Esophagus muscularis mucosa (tissue), 4 donors: Measurements from ENCODE around the gene DMRTB1. TPM values are rescaled to one million over a fixed set of nuclear protein-coding genes. Genes with fewer than 3 reads are reported as not detected.

Source experiments
- DNase-seq: peaks from one replicate; pipeline ENCODE4 v3.0.0-alpha.2; 2017; ENCODE audit errors: extremely low spot score
- H3K27ac ChIP-seq, 4 donors: fragments of 200-600 bp; sonication (generic); replicated peaks in 1 of 4; 1 replicate in 3 of 4; 2 replicates in 1 of 4; pipeline ENCODE4 v1.5.1; 2016 to 2019; ENCODE audit warnings: mild to moderate bottlenecking in 1 of 4
- H3K27me3 ChIP-seq, 4 donors: fragments of 200-600 bp; sonication (generic); one replicate each; pipeline versions ENCODE4 v1.5.1 to v1.6.0; 2016 to 2019
- H3K36me3 ChIP-seq, 4 donors: fragments of 200-600 bp; sonication (generic); one replicate each; pipeline ENCODE4 v1.5.1; 2016 to 2019
- H3K4me1 ChIP-seq, 4 donors: fragments of 200-600 bp; sonication (generic); one replicate each; pipeline ENCODE4 v1.5.1; 2016 to 2019
- H3K4me3 ChIP-seq, 4 donors: fragments of 200-600 bp; sonication (generic); 1 replicate in 2 of 4; 2 replicates in 2 of 4; pipeline ENCODE4 v1.5.1; 2016 to 2019; ENCODE audit warnings: mild to moderate bottlenecking in 4 of 4, moderate library complexity in 1 of 4
- H3K9me3 ChIP-seq, 4 donors: fragments of 200-600 bp; sonication (generic); 1 replicate in 3 of 4; 2 replicates in 1 of 4; pipeline ENCODE4 v1.5.1; 2016 to 2019
- EP300 ChIP-seq: sonication (generic); formaldehyde crosslinking; IDR thresholded peaks from one replicate; pipeline ENCODE4 v1.6.1; 2017; ENCODE audit warnings: antibody characterized with exemption
- POLR2A ChIP-seq: fragments of 450-650 bp; IDR thresholded peaks from one replicate; pipeline ENCODE4 v1.6.1; 2017; ENCODE audit warnings: antibody characterized with exemption, moderate library complexity, mild to moderate bottlenecking, low read depth
- POLR2AphosphoS5 ChIP-seq, 2 donors: sonication (generic); formaldehyde crosslinking; IDR thresholded peaks; one replicate each; pipeline ENCODE4 v1.6.1; 2017; ENCODE audit warnings: antibody characterized with exemption in 2 of 2
- WGBS: methylation state at CpG from one replicate; pipeline ENCODE4 v1.1.5; 2018; 5-methylcytosine and 5-hydroxymethylcytosine counted together
- intact Hi-C: fragments of 100-400 bp; cut with DNase I; formaldehyde crosslinking; loops from one replicate; pipeline ENCODE4 v1.15.1; 2023
- total RNA-seq, 4 donors: library from RNA; depleted of rRNA; stranded (reverse); fragments of >200 nt; gene quantifications; one replicate each; pipeline versions ENCODE4 v1.1.0 to v1.2.1, GENCODE V29; 2016
- TF ChIP-seq, protein P1 (sequence below), 3 experiments: fragments of 200-600 bp in 2 of 3; fragments of 450-650 bp in 1 of 3; sonication (generic) in 2 of 3; IDR thresholded peaks; one replicate each; pipeline ENCODE4 v1.5.1; 2017 to 2019; ENCODE audit warnings: antibody characterized with exemption in 3 of 3, mild to moderate bottlenecking in 2 of 3, moderate library complexity in 1 of 3

The DMRTB1 gene
- total RNA-seq, result not detected

DNA sequence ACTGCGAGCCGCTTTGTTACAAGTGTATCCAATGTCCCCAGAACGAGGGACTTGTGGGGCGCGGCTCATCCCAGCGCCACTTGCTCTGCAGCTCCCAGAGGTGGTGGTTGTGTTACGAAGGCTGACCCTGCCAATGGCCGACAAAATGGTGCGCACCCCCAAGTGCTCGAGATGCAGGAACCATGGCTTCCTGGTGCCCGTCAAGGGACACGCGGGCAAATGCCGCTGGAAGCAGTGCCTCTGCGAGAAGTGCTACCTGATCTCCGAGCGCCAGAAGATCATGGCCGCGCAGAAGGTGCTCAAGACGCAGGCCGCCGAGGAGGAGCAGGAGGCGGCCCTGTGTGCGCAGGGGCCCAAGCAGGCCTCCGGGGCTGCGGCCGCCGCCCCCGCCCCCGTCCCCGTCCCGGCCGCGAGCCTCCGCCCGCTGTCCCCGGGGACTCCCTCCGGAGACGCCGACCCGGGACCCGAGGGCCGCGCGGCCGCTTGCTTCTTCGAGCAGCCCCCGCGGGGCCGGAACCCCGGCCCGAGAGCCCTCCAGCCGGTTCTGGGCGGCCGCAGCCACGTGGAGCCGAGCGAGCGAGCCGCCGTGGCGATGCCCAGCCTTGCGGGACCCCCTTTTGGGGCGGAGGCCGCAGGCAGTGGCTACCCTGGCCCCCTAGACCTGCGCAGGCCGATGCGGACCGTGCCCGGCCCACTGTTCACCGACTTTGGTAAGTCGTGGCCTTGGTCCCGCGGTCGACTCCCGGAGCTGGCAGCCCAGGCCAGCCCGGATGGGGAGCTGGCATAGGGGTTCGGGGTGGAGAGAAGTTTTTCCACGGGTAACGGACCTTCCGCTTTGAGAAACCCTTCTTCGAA lies at the start of gene DMRTB1:
TSS of gene DMRTB1 (plus strand) at position 79 of the 855 bp plus-strand sequence. CDS start at position 134, 55 bp downstream.
- TF ChIP-seq, protein P1, sequence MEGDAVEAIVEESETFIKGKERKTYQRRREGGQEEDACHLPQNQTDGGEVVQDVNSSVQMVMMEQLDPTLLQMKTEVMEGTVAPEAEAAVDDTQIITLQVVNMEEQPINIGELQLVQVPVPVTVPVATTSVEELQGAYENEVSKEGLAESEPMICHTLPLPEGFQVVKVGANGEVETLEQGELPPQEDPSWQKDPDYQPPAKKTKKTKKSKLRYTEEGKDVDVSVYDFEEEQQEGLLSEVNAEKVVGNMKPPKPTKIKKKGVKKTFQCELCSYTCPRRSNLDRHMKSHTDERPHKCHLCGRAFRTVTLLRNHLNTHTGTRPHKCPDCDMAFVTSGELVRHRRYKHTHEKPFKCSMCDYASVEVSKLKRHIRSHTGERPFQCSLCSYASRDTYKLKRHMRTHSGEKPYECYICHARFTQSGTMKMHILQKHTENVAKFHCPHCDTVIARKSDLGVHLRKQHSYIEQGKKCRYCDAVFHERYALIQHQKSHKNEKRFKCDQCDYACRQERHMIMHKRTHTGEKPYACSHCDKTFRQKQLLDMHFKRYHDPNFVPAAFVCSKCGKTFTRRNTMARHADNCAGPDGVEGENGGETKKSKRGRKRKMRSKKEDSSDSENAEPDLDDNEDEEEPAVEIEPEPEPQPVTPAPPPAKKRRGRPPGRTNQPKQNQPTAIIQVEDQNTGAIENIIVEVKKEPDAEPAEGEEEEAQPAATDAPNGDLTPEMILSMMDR (IDR thresholded peaks at IDR 0.05), result no peak
- TF ChIP-seq EP300 (no peak), POLR2AphosphoS5 (IDR thresholded peaks at IDR 0.05) (no peak), POLR2A (no peak)
- no peaks in the 10 kb centered on the region for H3K36me3 ChIP-seq
- no peak within 1 kb of the TSS for H3K4me3 ChIP-seq
- no peak within 1 kb of the TSS for H3K27ac ChIP-seq
- no peaks in the 10 kb centered on the region for H3K4me1 ChIP-seq
- intact Hi-C loops, result no loop called here
- peaks cover 0 to 17% (median 0%) of the 10 kb centered on the region in 4 donors for H3K27me3 ChIP-seq
- H3K9me3 ChIP-seq, result no peaks in the 10 kb centered on the region
- DNase-seq, result no peak
- WGBS, result 89% methylated on average over 54 of the region's 82 CpGs

DNA sequence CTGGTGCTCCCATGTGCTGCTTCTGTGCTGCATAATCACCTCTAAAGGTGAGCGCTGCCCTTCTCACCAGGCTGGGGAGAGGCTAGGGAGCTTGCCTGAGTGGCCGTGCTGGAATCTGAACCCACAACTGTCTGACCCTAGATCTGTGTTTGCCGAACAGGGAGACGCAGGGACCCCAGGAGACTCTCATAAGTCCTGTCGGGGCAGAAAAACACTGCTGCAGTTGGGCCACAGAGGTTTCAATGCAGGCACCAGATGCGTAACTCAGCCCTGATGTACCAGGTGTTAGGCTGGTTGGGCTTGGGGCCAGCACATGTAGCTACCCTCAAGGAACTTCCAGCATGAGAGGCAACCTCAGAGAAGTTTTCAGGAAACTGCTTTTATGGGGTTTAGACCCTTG lies 49.5 kb upstream of the DMRTB1 start:
- H3K9me3 ChIP-seq, result no peaks in the 10 kb centered on the region
- no peak overlapping the region for H3K27ac ChIP-seq
- DNase-seq, result no peak
- peaks cover 0 to 43% (median 0%) of the 10 kb centered on the region in 4 donors for H3K27me3 ChIP-seq
- WGBS, result 89% methylated on average over 6 of the region's 6 CpGs
- H3K4me1 ChIP-seq, result no peaks in the 10 kb centered on the region
- intact Hi-C loops, result no loop called here
- H3K4me3 ChIP-seq, result no peak overlapping the region
- TF ChIP-seq POLR2A (no peak), EP300 (no peak), POLR2AphosphoS5 (IDR thresholded peaks at IDR 0.05) (no peak)
- TF ChIP-seq, protein P1 (IDR thresholded peaks at IDR 0.05), result no peak
- H3K36me3 ChIP-seq, result no peaks in the 10 kb centered on the region

DNA sequence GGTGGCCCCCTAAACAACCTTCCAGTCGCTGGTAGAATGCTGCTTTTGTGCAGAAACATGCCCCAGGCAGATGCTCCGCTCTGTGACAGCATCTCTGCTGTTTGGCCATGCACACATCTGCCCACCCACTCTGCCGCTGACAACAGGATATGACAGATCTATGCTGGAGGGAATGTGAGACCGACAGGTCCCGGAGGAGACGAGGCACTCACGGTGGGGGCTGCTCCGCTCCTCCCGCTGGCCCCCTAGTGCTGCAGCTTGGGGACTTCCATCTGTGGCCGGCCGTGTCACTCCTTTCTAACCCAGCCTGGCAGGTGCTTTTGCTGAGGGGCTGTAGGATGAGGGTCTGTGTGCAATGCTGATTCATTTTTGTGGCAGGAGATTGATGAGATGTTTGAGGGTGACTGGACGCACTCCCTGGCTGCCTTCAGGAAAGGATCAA lies 49.1 kb upstream of the DMRTB1 start:
- Histone ChIP-seq H3K27me3 (peaks cover 0 to 43% (median 0%) of the 10 kb centered on the region in 4 donors), H3K4me3 (no peak overlapping the region), H3K9me3 (no peaks in the 10 kb centered on the region), H3K36me3 (no peaks in the 10 kb centered on the region), H3K4me1 (no peaks in the 10 kb centered on the region), H3K27ac (no peak overlapping the region)
- 76% methylated on average over 8 of the region's 12 CpGs for WGBS
- no peak for DNase-seq
- no peak for TF ChIP-seq EP300
- TF ChIP-seq, protein P1 (IDR thresholded peaks at IDR 0.05), result no peak
- no peak for TF ChIP-seq POLR2AphosphoS5 (IDR thresholded peaks at IDR 0.05)
- TF ChIP-seq POLR2A, result no peak
- intact Hi-C loops, result no loop called here

DNA sequence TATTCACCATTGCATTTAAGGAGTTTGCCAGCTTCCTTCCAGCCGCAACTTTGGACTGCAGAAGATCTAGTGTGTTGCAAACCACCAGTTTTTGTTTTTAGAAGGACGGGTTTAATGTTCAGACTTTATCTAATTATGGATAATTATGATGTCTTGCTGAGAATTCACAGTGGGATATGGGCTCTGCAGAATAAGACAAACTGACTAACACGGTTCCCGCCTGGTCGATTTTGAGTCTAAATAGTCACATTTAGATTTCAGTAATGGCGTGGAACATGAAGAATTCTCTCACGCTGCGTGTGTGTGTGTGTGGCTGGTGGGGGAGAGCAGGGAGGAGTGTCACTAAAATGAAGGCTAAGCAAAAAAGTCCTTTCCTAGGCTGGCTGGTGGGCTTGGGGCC lies 48.5 kb upstream of the DMRTB1 start:
- intact Hi-C loops, result no loop called here
- DNase-seq, result no peak

More for the DNA sequence above, 48.5 kb upstream of the DMRTB1 start:
- H3K36me3 ChIP-seq, result no peaks in the 10 kb centered on the region
- WGBS, result 92% methylated on average over 8 of the region's 8 CpGs
- H3K27me3 ChIP-seq, result peaks cover 0 to 40% (median 0%) of the 10 kb centered on the region in 4 donors
- TF ChIP-seq POLR2A, result no peak
- no peak for TF ChIP-seq POLR2AphosphoS5 (IDR thresholded peaks at IDR 0.05)
- TF ChIP-seq EP300, result no peak
- TF ChIP-seq, protein P1 (IDR thresholded peaks at IDR 0.05), result no peak
- H3K9me3 ChIP-seq, result no peaks in the 10 kb centered on the region
- no peak overlapping the region for H3K27ac ChIP-seq
- no peak overlapping the region for H3K4me3 ChIP-seq
- no peaks in the 10 kb centered on the region for H3K4me1 ChIP-seq
